Panc1 (cell line): Measurements from ENCODE around the gene NUBP2. TPM values are rescaled to one million over a fixed set of nuclear protein-coding genes. Genes with fewer than 3 reads are reported as not detected.

Experiments
- ATAC-seq: fragments of 200-7000 bp; cut with Tn5 transposase; 2 replicates; pipeline ENCODE4 v1.9.1; 2020; ENCODE audit warnings: mild to moderate bottlenecking, moderate library complexity
- BruUV-seq: library from RNA; stranded (reverse); fragments of 400-500 nt; replicated peaks from 2 replicates; lab custom pipeline; 2021; lab: Mats Ljungman, UMichigan
- CTCF ChIA-PET: fragments of 300-600 bp; sonication (Branson Sonifier 250); formaldehyde crosslinking; loops from one replicate; lab custom pipeline; 2022; ENCODE audit warnings: antibody characterized with exemption; lab: Charles Lee
- POLR2A ChIA-PET: fragments of 300-600 bp; sonication (Branson Sonifier 250); formaldehyde crosslinking; loops from one replicate; lab custom pipeline; 2022; ENCODE audit warnings: antibody characterized with exemption; lab: Charles Lee
- DNase-seq: peaks from one replicate; pipeline ENCODE4 v3.0.0-alpha.2; 2010; ENCODE audit warnings: low read depth, low spot score
- H3K27ac ChIP-seq: 2 replicates; pipeline ENCODE4 v1.5.1; 2011; ENCODE audit warnings: mild to moderate bottlenecking, low read length, inconsistent platforms
- H3K27me3 ChIP-seq: fragments of 200-500 bp; sonication (Bioruptor generic); 2 replicates; pipeline ENCODE4 v1.6.0; 2014; ENCODE audit warnings: low read length, inconsistent platforms; ENCODE audit not compliant: control insufficient read depth, insufficient read depth
- H3K36me3 ChIP-seq: fragments of 200-500 bp; sonication (Bioruptor generic); 2 replicates; pipeline ENCODE4 v1.5.1; 2014; ENCODE audit warnings: inconsistent platforms, mild to moderate bottlenecking, low read length, moderate library complexity; ENCODE audit not compliant: control insufficient read depth, insufficient read depth
- H3K4me1 ChIP-seq: 2 replicates; pipeline ENCODE4 v1.5.1; 2011; ENCODE audit warnings: inconsistent platforms, mild to moderate bottlenecking, low read length, moderate library complexity; ENCODE audit not compliant: control insufficient read depth, insufficient read depth
- H3K4me3 ChIP-seq, 2 experiments: 2 replicates each; pipeline ENCODE4 v1.5.1; 2011 to 2012; ENCODE audit warnings: low read depth in 2 of 2, low read length in 2 of 2, mild to moderate bottlenecking in 2 of 2, inconsistent platforms in 1 of 2, moderate library complexity in 1 of 2
- H3K9me3 ChIP-seq: fragments of 200-500 bp; sonication (Bioruptor generic); 2 replicates; pipeline ENCODE4 v1.5.1; 2014; ENCODE audit warnings: low read depth, mild to moderate bottlenecking, inconsistent platforms, low read length, moderate library complexity; ENCODE audit not compliant: control insufficient read depth, insufficient read depth
- POLR2AphosphoS5 ChIP-seq: IDR thresholded peaks from 2 replicates; pipeline ENCODE4 v1.6.1; 2012; ENCODE audit warnings: mild to moderate bottlenecking, low read depth, low read length, moderate library complexity
- SIN3A ChIP-seq: IDR thresholded peaks from 2 replicates; pipeline ENCODE4 v1.6.1; 2012; ENCODE audit warnings: low read depth, mild to moderate bottlenecking, low read length, moderate library complexity, borderline replicate concordance; ENCODE audit not compliant: insufficient read depth
- TCF7L2 ChIP-seq: IDR thresholded peaks from 2 replicates; pipeline ENCODE4 v1.6.1; 2011; ENCODE audit warnings: mild to moderate bottlenecking, low read depth, low read length, inconsistent platforms
- in situ Hi-C: cut with HindIII; loops from 2 replicates; pipeline ENCODE4 v1.10.0; 2016; ENCODE audit warnings: low sequenced_read_pairs, low pct_unique_long_range_greater_than_20kb
- intact Hi-C: fragments of 100-400 bp; cut with micrococcal nuclease; formaldehyde crosslinking; loops from one replicate; pipeline ENCODE4 v1.10.0; 2022; ENCODE audit not compliant: unreplicated experiment
- total RNA-seq: library from RNA; stranded (reverse); gene quantifications from one replicate; pipeline ENCODE4 v1.2.1, GENCODE V29; 2021; ENCODE audit not compliant: unreplicated experiment
- TF ChIP-seq, protein P1 (sequence below): fragments of 450-650 bp; IDR thresholded peaks from 2 replicates; pipeline ENCODE4 v1.5.1; 2017; ENCODE audit warnings: mild to moderate bottlenecking
- TF ChIP-seq, protein P2 (sequence below), 2 experiments: IDR thresholded peaks; 2 replicates each; pipeline ENCODE4 v1.6.1; 2011 to 2012; ENCODE audit warnings: low read depth in 2 of 2, control low read depth in 1 of 2, low read length in 1 of 2, mild to moderate bottlenecking in 1 of 2, moderate library complexity in 1 of 2; ENCODE audit not compliant: insufficient read depth in 1 of 2

NUBP2 gene
- total RNA-seq, 1 experiment from 2014 or later, result 85.8 TPM

DNA sequence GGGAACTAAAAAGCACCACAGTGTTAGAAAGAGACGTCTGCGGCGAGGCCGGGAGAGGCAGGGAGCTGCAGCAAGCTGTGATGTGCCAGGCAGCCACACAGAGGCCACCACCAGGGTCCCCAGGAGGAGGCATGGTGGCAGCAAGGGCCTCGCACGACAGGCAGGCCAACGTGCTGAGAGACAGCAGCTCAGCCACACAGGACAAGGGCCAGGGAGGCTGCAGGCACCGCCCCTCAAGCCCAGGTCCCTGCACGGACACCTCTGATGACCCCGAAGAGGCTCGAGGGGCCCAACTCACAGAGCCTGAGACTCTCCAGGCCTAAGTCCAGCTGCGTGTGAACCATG, 38.2 kb downstream of the NUBP2 start:
- no peak overlapping the region for H3K27ac ChIP-seq
- 0 out of 2 replicates have a peak, but pooled peaks cover 10% of the 10 kb centered on the region for H3K4me1 ChIP-seq
- no peaks in the 10 kb centered on the region for H3K27me3 ChIP-seq
- ATAC-seq (no peak), DNase-seq (no peak)
- TF ChIP-seq SIN3A (no peak), POLR2AphosphoS5 (no peak), TCF7L2 (no peak)
- TF ChIP-seq, protein P1, sequence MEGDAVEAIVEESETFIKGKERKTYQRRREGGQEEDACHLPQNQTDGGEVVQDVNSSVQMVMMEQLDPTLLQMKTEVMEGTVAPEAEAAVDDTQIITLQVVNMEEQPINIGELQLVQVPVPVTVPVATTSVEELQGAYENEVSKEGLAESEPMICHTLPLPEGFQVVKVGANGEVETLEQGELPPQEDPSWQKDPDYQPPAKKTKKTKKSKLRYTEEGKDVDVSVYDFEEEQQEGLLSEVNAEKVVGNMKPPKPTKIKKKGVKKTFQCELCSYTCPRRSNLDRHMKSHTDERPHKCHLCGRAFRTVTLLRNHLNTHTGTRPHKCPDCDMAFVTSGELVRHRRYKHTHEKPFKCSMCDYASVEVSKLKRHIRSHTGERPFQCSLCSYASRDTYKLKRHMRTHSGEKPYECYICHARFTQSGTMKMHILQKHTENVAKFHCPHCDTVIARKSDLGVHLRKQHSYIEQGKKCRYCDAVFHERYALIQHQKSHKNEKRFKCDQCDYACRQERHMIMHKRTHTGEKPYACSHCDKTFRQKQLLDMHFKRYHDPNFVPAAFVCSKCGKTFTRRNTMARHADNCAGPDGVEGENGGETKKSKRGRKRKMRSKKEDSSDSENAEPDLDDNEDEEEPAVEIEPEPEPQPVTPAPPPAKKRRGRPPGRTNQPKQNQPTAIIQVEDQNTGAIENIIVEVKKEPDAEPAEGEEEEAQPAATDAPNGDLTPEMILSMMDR, result no peak
- TF ChIP-seq, protein P2, sequence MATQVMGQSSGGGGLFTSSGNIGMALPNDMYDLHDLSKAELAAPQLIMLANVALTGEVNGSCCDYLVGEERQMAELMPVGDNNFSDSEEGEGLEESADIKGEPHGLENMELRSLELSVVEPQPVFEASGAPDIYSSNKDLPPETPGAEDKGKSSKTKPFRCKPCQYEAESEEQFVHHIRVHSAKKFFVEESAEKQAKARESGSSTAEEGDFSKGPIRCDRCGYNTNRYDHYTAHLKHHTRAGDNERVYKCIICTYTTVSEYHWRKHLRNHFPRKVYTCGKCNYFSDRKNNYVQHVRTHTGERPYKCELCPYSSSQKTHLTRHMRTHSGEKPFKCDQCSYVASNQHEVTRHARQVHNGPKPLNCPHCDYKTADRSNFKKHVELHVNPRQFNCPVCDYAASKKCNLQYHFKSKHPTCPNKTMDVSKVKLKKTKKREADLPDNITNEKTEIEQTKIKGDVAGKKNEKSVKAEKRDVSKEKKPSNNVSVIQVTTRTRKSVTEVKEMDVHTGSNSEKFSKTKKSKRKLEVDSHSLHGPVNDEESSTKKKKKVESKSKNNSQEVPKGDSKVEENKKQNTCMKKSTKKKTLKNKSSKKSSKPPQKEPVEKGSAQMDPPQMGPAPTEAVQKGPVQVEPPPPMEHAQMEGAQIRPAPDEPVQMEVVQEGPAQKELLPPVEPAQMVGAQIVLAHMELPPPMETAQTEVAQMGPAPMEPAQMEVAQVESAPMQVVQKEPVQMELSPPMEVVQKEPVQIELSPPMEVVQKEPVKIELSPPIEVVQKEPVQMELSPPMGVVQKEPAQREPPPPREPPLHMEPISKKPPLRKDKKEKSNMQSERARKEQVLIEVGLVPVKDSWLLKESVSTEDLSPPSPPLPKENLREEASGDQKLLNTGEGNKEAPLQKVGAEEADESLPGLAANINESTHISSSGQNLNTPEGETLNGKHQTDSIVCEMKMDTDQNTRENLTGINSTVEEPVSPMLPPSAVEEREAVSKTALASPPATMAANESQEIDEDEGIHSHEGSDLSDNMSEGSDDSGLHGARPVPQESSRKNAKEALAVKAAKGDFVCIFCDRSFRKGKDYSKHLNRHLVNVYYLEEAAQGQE (IDR thresholded peaks at IDR 0.05; ENCODE audit: insufficient read depth in 1 of 2, low read depth in 2 of 2, low read length in 1 of 2), result no peak
- CTCF ChIA-PET, result no interaction called here
- in situ Hi-C loops, result no loop called here
- POLR2A ChIA-PET, result no interaction called here
- no TSS peak for BruUV-seq
- H3K36me3 ChIP-seq, result no peaks in the 10 kb centered on the region
- H3K4me3 ChIP-seq, result no peak overlapping the region
- intact Hi-C loops, result no loop called here
- no peaks in the 10 kb centered on the region for H3K9me3 ChIP-seq

DNA sequence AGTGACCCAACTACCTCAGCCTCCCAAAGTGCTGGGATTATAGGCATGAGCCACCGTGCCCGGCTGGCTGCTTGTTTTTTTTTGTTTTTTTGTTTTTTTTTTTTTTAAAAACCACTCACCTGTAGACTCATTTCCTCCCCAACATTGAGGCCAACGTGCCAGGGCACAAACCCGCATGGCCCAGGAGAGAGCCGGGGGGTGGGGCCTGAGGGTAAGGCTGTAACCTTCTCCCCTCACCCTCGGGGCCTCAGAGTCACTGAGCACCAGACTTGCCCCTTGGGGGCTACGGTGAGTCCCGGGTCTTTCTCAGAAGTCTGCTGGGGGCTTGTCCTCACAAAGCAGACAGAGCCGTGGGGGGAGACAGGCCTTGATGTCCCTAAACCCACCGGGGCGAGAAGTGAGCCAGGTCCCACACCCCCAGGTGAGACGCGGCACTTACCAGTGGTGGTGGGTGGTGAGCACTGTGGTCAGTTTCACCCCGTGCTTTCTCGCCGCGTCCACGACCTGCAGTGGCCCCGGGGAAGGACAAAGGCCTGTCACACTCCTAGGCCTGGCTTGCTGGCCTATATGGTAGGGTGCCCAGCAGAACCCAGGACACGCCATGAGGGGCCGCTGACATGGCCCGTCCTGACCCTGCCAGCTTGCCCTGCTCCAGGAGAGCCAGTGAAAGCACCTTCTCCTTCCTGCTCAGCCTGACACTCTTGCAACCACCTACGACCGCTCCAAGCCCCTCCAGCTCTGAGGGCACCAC, 39.3 kb downstream of the NUBP2 start:
- no TSS peak for BruUV-seq
- CTCF ChIA-PET, result interaction anchor here (0.7 kb wide), 1 partner anchor 17 kb away, joined by 6 read pairs; no protein-coding TSS in a partner anchor

More for the DNA sequence above, 39.3 kb downstream of the NUBP2 start:
- no peak for DNase-seq
- TF ChIP-seq, protein P2 (IDR thresholded peaks at IDR 0.05; ENCODE audit: insufficient read depth in 1 of 2, low read depth in 2 of 2, low read length in 1 of 2), result no peak
- TF ChIP-seq POLR2AphosphoS5 (no peak), SIN3A (no peak), TCF7L2 (no peak)
- TF ChIP-seq, protein P1, result no peak
- H3K4me3 ChIP-seq, result no peak overlapping the region
- H3K4me1 ChIP-seq, result 0 out of 2 replicates have a peak, but pooled peaks cover 10% of the 10 kb centered on the region
- intact Hi-C loops, result no loop called here
- no peaks in the 10 kb centered on the region for H3K36me3 ChIP-seq
- H3K27ac ChIP-seq, result no peak overlapping the region
- no peaks in the 10 kb centered on the region for H3K27me3 ChIP-seq
- POLR2A ChIA-PET, result no interaction called here
- in situ Hi-C loops, result no loop called here
- ATAC-seq, result no peak
- H3K9me3 ChIP-seq, result no peaks in the 10 kb centered on the region
